ENCODE measurements around the gene NR4A1.

- TF ChIP-seq BACH1 (tag; IDR thresholded peaks at IDR 0.05) (no peak), ZNF592 (IDR thresholded peaks at IDR 0.05) (no peak), CTCF (IDR thresholded peaks at IDR 0.05 in 2 of 3, conservative IDR thresholded peaks at IDR 0.05 in 1 of 3; ENCODE audit: insufficient read depth in 2 of 3, low read depth in 1 of 3, low read length in 3 of 3) (no peak), ZNF644 (tag; IDR thresholded peaks at IDR 0.05; ENCODE audit: low read depth) (no peak), BRCA1 (IDR thresholded peaks at IDR 0.05) (no peak), BRCA1 (CRISPR knock-in tag; IDR thresholded peaks at IDR 0.05) (no peak)
These were observed 9.4 kb downstream of the NR4A1 start for GRCh38 chr12:52060498-52061177.

Data from K562 (cell line).